ENCODE results near the gene DCTPP1. TPM values are rescaled to one million over a fixed set of nuclear protein-coding genes. Genes with fewer than 3 reads are reported as not detected.
A peak's percentile ranks its signal among the peaks of the same experiment; 100 is the strongest.

The DCTPP1 gene
- total RNA-seq, 2 donors from 2014 or later = 60.9 to 173 TPM

DNA sequence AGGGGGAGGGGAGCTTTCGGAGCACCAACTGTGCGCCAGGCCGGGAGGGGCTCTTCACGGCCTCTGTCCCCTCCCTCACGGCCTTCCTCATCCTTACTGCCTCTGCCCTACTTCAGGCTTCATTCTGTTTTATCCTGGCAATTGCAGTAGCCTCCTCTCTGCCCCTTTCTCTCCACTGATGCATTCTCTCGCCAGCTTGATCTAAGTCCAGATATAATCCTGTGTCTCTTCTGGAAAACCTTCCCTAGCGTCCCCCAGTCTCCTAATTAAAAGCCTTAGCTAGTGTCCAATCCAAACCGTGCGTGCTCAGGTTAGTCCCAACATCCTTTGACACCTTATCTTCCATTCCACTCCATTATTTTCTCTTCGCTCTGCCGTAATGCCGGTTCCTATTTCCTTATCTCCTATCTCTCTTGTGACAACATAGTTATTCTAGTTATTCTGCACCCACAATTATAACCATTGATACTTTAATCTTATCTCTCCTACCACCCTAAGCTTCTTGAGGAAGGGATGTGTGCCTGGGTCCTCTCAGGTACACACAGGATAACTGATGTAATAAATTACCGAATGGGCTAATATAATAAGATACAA, 33.7 kb downstream of the DCTPP1 start:
- peak overlapping the region; percentile 97 for H3K4me3 Mint-ChIP-seq
- peak; percentile 31 for ATAC-seq (replicated peaks)
- peaks cover 20% of the 10 kb centered on the region for H3K4me1 Mint-ChIP-seq
- no peaks in the 10 kb centered on the region for H3K27me3 Mint-ChIP-seq
- peak overlapping the region; percentile 91 for H3K27ac Mint-ChIP-seq
- H3K36me3 Mint-ChIP-seq (ENCODE audit: low read depth) = peaks cover 22% of the 10 kb centered on the region
- no peaks in the 10 kb centered on the region for H3K9me3 Mint-ChIP-seq

DNA sequence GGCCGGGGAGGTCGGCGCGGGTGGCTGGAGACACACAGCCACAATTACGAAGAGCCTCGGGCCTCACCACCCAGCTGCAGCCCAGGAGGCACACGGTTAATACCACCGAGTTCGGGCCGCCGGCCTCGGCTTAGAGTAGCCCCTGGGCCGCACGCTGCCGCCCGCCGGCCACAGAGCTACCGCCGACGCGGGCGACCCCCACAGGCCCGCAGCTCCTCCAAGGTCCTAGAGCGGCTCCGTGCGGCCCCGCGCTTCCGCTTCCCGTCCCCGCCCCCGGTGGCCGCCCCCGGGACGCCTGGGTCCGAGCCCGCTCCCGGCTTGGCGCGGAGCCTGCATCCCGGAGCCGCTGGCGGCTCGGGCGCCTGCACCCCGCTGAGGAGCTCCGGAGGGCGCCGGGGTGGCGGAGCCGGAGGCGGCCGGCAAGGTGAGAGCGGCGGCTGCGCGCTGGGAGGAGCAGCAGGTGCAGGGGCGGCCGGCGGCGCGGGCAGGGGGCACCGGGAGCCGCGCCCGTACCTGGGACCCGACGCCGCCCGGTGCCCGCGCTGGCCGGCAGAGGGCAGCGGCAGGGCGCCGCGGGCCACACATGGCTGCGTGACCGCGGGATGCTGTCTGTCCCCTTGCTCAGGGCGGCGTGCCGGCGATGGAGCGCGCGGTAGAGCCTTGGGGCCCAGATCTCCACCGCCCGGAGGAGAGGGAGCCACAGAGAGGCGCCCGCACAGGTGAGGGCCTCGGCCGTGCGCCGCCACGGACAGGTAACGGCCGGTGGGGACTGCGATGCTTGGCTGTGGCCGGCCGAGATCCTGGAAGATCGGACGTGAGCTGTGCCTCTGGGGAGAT, 34.5 kb downstream of the DCTPP1 start, which contains the start of gene ZNF48:
ZNF48 (plus strand) TSS at position 266 of the 837 bp plus-strand sequence; CDS start at position 641, 375 bp downstream.
- peak; percentile 81 for ATAC-seq (replicated peaks)
- peak within 1 kb of the TSS; percentile 97 for H3K4me3 Mint-ChIP-seq
- H3K27me3 Mint-ChIP-seq = no peaks in the 10 kb centered on the region
- peak within 1 kb of the TSS; percentile 91 for H3K27ac Mint-ChIP-seq
- no peaks in the 10 kb centered on the region for H3K9me3 Mint-ChIP-seq
- peaks cover 22% of the 10 kb centered on the region for H3K36me3 Mint-ChIP-seq (ENCODE audit: low read depth)
- peaks cover 20% of the 10 kb centered on the region for H3K4me1 Mint-ChIP-seq

DNA sequence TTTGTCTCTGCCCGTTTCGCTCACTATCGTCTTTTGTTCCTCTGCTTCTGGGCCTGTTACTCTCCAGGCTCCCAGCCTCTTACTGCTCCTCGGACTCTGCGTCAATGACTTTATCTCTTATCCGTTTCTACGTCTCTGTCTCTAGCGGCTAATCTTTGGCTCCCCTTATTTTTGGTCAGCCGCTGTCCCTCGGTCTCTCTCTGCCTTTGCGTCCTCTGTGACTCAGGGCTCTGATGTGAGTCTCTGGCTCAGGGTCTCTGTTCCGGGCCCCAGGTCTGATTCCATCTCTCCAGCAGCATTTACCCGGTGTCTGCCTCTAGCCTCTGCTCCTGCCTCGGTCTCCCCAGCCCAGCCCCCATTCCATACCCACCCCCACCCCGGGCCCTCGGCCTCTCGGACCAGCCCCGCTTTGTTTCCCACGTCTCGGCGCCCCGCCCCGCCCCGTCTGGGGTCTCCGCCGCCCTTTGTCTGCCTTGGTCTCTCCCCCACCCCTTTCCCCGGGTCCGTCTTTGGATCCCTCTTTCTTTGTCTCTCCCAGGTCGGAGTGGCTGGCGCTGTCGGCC, 35.2 kb downstream of the DCTPP1 start:
- Mint-ChIP-seq H3K27me3 (no peaks in the 10 kb centered on the region), H3K4me3 (peak overlapping the region; percentile 97), H3K4me1 (peaks cover 20% of the 10 kb centered on the region), H3K36me3 (ENCODE audit: low read depth) (peaks cover 22% of the 10 kb centered on the region), H3K27ac (peak overlapping the region; percentile 79), H3K9me3 (no peaks in the 10 kb centered on the region)
- ATAC-seq (replicated peaks) = no peak

DNA sequence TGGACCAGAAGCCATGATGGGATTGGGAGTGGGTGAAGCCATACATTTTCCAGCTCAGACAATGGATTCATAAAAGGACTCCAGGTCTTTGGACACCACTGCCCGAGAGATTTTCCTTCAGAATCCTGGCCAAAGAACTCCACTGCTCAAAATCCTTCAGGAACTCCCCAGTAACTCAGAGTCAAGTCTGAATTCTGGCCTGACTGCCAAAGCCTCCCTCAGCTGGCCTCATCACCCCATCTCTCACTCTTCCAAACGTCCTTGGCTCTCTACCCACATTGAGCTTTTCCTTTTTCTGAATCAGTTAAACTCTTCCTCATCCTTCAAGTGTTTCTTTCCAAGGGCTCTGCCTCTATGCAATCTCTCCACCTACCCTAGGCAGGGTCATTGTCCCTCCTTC, 46.3 kb downstream of the DCTPP1 start:
- no peaks in the 10 kb centered on the region for H3K27me3 Mint-ChIP-seq
- peak overlapping the region; percentile 85 for H3K4me3 Mint-ChIP-seq
- no peak for ATAC-seq (replicated peaks)
- no peaks in the 10 kb centered on the region for H3K9me3 Mint-ChIP-seq
- peaks cover 33% of the 10 kb centered on the region for H3K36me3 Mint-ChIP-seq (ENCODE audit: low read depth)
- H3K27ac Mint-ChIP-seq = peak overlapping the region; percentile 81
- peaks cover 10% of the 10 kb centered on the region for H3K4me1 Mint-ChIP-seq

DNA sequence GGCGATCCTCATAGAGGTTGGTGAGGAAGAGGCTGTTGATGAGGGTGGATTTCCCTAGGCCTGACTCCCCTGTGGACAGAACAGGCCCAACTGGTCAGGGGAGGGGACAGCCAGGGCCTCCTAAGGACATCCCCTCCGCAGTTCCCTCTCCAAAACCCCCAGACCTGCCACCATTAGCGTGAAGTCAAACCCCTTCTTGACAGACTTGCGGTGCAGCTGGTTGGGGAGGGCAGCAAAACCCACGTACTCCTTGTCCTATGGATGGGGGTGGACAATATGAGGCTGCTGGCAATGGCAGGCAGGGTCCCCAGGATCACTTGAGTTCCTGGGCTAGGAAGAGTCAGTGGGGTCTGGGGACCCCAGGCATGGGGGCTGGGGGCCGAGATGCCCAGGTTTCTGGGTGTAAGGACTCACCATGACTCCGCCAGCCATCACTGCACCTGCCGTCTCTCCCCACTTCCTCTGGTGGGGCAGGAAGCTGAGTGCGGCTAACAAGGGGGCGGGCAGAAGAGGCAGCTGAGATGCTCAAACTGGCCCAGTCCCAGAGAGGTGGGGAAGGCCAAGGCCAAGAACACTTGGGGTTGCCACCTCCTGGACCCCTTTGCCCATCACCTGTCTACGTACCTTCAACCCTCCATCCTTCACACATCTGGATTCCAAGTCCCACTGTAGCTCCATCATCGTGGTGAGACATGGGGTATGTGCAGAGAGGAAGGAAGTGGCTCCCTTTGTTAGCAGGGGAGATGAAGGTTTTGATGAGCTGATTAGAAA, 47.5 kb downstream of the DCTPP1 start, which contains the start of gene SEPTIN1:
SEPTIN1 (minus strand) TSS at position 451 of the 771 bp plus-strand sequence; CDS start at position 432, 19 bp downstream.
- ATAC-seq (replicated peaks) = peak; percentile 56
- Mint-ChIP-seq H3K27me3 (no peaks in the 10 kb centered on the region), H3K9me3 (no peaks in the 10 kb centered on the region), H3K4me3 (peak within 1 kb of the TSS; percentile 85), H3K27ac (peak within 1 kb of the TSS; percentile 81), H3K36me3 (ENCODE audit: low read depth) (peaks cover 46% of the 10 kb centered on the region), H3K4me1 (peaks cover 16% of the 10 kb centered on the region)

DNA sequence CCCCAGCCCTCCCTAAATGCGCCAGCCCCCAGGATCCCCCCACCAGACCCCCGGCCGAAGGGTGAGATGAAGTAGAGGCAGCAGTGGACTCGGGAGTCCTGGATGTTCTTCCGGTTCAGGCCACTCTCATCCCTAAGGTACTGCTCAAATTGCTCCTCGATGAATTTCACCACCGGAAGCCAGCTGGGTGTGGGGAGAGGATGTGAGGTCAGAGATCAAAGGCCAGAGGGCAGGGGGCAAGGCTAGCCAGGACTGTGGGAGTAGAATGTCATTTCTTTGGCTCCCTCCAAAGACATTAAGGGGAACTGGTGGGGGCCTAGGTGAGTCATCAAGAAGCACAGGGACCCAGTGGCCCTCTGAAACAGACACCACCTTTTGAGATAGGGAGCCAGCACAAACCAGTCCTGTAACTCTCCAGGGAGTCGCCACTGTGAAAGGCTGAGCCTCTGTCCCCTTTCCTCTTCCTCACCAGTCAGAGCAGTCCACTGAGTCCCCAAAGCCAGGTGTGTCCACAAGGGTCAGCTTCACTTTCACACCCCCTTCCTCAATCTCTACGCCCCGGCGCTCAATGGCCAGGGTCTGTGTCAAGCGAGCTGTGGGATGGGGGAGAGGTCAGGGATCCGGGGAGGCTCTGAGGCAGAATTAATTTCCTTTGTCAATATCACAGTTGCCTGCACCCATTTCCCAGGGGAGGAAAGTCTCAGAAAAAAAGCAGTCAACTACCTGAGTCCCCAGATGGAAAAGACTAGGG, 48.4 kb downstream of the DCTPP1 start:
- peak overlapping the region; percentile 85 for H3K4me3 Mint-ChIP-seq
- H3K27me3 Mint-ChIP-seq = no peaks in the 10 kb centered on the region
- peaks cover 50% of the 10 kb centered on the region for H3K36me3 Mint-ChIP-seq (ENCODE audit: low read depth)
- ATAC-seq (replicated peaks) = no peak
- no peaks in the 10 kb centered on the region for H3K9me3 Mint-ChIP-seq
- H3K4me1 Mint-ChIP-seq = peaks cover 19% of the 10 kb centered on the region
- peak overlapping the region; percentile 81 for H3K27ac Mint-ChIP-seq

DNA sequence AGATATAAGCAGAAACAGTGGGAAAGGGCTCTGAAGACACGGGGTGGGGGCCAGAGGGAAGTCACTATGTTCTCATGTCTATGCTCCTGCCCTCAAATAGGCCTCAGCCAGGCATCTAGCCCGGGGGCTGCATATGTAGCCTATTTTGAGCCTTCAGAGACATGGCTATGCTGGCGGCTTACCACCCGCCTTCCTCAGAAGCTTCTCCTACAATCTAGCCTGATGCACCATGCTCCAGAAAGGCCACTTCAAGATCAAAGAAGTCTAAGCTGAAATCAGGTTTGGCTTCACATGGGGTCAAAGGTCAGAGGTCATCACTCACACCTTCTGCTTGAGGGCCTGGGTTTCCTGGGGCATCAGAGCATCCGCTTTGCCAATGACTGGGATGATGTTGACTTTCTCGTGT, 49.0 kb downstream of the DCTPP1 start:
- Mint-ChIP-seq H3K9me3 (no peaks in the 10 kb centered on the region), H3K27me3 (no peaks in the 10 kb centered on the region), H3K36me3 (ENCODE audit: low read depth) (peaks cover 50% of the 10 kb centered on the region), H3K4me3 (peak overlapping the region; percentile 85), H3K27ac (peak overlapping the region; percentile 81), H3K4me1 (peaks cover 19% of the 10 kb centered on the region)
- ATAC-seq (replicated peaks) = no peak

DNA sequence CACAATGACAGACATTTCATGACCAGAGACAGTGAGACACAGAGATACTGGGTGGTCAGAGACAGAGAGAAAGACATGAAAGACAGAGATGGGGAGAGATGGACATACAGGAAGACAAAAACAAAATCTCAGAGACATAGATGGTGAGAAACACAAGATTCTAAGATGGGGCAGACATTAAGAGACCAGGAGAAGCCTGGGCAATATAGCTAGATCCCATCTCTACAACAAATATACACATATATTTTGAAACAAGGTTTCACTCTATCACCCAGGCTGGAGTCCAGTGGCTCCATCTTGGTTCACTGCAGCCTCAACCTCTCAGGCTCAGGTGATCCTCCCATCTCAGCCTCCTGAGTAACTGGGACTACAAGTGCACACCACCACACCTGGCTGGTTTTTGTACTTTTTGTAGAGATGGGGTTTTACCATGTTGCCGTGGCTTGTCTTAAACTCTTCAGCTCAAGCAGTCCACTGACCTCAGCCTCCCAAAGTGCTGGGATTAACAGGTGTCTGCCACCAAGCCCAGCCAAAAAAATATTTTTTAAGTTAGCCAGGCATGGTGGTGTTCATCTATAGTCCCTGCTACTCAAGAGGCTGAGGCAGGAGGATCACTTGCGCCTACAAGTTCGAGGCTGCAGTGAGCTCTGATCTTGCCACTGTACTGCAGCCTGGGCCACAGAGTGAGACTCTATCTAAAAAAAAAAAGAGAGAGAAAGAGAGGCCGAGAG, 49.6 kb downstream of the DCTPP1 start:
- Mint-ChIP-seq H3K36me3 (ENCODE audit: low read depth) (peaks cover 50% of the 10 kb centered on the region), H3K27ac (peak overlapping the region; percentile 99)

DNA sequence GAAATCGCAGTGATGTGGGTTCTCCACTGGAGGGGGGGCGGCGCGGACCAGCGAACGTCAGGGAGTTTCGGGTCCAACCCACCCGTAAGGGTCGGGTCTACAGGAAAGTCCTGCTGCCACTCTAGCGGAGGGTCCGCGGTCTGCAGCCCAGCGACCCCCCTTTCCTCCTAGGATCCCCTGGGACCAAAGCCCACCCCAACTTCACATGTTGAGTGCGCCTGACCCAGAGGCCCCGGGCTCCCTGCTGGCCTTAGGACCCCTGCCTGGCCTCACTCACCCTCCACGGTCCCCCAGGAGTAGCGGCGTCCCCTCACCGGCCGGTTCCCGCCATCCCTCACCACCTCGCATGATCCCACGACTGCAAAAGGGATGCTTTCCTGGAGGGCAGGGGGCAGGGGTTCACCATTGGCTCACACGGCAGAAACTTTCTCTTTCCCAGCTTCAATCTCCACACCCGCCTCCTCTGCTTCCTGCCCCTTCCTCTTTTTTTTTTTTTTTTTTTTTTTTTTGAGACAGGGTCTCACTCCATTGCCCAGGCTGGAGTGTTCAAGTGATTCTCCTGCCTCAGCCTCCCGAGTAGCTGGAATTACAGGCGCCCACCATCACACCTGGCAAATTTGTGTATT, 50.6 kb downstream of the DCTPP1 start:
- H3K27ac Mint-ChIP-seq = peak overlapping the region; percentile 99
- ATAC-seq (replicated peaks) = no peak
- H3K36me3 Mint-ChIP-seq (ENCODE audit: low read depth) = peaks cover 50% of the 10 kb centered on the region

More for the DNA sequence above, 49.6 kb downstream of the DCTPP1 start:
- Mint-ChIP-seq H3K4me1 (peaks cover 19% of the 10 kb centered on the region), H3K4me3 (peak overlapping the region; percentile 85), H3K9me3 (no peaks in the 10 kb centered on the region), H3K27me3 (no peaks in the 10 kb centered on the region)
- no peak for ATAC-seq (replicated peaks)

DNA sequence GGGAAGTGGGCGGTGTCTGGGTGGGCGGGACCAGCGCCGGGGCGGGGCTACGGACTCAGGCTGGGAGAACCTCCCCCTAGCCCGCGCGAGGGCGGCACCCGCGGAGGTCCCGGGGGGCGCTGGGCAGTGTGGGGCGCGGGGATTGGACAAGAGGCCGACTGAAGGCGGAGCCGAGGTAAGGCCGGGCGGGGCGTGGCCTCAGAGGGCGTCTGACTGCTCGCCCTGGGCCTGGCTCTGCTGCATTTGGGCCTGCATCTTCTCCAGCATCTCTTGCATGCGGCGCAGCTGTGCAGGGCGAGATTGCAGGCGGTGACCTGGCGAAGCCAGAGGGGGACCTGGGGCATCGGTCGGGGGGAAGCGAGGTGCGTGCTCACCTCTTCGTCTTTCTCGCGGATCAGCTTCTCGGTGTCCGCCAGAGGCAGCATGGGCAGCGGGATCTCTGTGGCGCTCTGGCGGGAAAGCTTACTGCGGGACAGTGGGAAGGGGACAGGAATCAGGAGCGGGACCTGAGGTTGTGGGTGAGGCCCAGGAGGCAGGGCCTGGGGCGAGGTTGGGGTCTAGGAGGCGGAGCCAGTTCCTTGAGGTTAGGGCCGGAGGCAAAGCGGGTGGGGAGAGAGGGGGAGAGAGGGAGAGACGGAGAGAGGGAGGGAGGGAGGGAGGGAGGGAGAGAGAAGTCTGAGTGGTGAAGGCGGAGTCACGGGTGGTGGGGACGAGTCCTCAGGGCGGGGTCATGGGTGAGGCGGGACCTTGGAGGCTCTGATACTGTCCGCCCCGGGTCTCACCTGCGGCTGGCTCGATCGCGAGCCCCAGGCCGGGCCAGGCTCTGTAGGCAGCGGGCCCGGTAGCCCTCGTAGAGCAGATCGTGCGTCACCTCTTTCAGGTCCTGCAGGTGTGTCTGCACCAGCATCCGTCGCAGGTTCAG, 51.3 kb downstream of the DCTPP1 start:
- Mint-ChIP-seq H3K4me3 (peak overlapping the region; percentile 85), H3K9me3 (no peaks in the 10 kb centered on the region), H3K4me1 (peaks cover 15% of the 10 kb centered on the region), H3K27me3 (no peaks in the 10 kb centered on the region), H3K27ac (peak overlapping the region; percentile 99), H3K36me3 (ENCODE audit: low read depth) (peaks cover 50% of the 10 kb centered on the region)
- peak; percentile 87 for ATAC-seq (replicated peaks)

More for the DNA sequence above, 50.6 kb downstream of the DCTPP1 start:
- Mint-ChIP-seq H3K9me3 (no peaks in the 10 kb centered on the region), H3K4me3 (peak overlapping the region; percentile 85), H3K27me3 (no peaks in the 10 kb centered on the region), H3K4me1 (peaks cover 19% of the 10 kb centered on the region)

DNA sequence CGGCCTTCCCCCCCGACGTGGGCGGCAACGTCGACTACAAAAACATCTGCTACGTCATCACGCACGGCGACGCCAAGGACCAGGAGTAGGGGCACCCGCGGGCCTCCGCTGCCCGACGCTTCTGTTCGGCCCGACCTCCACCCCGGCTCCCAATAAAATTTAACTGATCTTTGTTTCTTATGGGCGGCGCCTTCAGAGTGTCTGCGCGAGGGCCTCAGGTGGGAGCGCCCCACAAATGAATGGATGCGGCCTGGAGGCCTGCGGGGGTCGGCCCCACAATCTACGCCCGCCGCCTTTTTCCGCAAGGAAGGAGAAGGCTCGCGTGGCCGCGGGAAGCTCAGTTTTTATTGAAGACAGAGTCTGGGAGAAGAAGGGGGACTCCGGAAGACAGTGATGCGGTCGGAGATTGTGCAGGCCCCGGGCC, 52.0 kb downstream of the DCTPP1 start:
- Mint-ChIP-seq H3K4me1 (peaks cover 15% of the 10 kb centered on the region), H3K36me3 (ENCODE audit: low read depth) (peaks cover 50% of the 10 kb centered on the region), H3K27ac (peak overlapping the region; percentile 99), H3K9me3 (no peaks in the 10 kb centered on the region), H3K4me3 (peak overlapping the region; percentile 85), H3K27me3 (no peaks in the 10 kb centered on the region)
- peak; percentile 58 for ATAC-seq (replicated peaks)

All from activated T-helper 17 cell treated with anti-CD3 and anti-CD28 coated beads, Interleukin-2, amount 50 U/mL, for 72 hours (primary cell).